Endometrial microvascular endothelial cells (primary cell): ENCODE data around the gene HLA-E. TPM values are rescaled to one million over a fixed set of nuclear protein-coding genes. Genes with fewer than 3 reads are reported as not detected.

Experiments used
- in situ Hi-C: cut with HindIII; loops from 2 replicates; pipeline ENCODE4 v1.10.0; 2017; ENCODE audit warnings: low sequenced_read_pairs, low pct_unique_long_range_greater_than_20kb; ENCODE audit errors: inconsistent ontology term
- total RNA-seq: library from RNA; depleted of rRNA; stranded (reverse); fragments of >200 nt; gene quantifications from one replicate; pipeline ENCODE4 v1.2.3, GENCODE V29; 2015; ENCODE audit errors: inconsistent ontology term

HLA-E gene
- total RNA-seq = 514 TPM

DNA sequence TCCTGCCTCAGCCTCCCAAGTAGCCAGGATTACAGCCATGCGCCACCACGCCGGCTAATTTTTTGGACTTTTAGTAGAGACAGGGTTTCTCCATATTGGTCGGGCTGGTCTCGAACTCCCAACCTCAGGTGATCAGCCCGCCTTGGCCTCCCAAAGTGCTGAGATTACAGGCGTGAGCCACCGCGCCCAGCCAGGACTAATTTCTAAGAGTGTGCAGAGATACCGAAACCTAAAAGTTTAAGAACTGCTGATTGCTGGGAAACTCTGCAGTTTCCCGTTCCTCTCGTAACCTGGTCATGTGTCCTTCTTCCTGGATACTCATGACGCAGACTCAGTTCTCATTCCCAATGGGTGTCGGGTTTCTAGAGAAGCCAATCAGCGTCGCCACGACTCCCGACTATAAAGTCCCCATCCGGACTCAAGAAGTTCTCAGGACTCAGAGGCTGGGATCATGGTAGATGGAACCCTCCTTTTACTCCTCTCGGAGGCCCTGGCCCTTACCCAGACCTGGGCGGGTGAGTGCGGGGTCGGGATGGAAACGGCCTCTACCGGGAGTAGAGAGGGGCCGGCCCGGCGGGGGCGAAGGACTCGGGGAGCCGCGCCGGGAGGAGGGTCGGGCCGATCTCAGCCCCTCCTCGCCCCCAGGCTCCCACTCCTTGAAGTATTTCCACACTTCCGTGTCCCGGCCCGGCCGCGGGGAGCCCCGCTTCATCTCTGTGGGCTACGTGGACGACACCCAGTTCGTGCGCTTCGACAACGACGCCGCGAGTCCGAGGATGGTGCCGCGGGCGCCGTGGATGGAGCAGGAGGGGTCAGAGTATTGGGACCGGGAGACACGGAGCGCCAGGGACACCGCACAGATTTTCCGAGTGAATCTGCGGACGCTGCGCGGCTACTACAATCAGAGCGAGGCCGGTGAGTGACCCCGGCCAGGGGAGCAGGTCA is at the start of gene HLA-E:
TSS of gene HLA-E (plus strand) at position 429 of the 945 bp plus-strand sequence. CDS start at position 452, 23 bp downstream.
- in situ Hi-C loops = no loop called here

GRCh38 chr6:30441171-30441570 is 48.1 kb upstream of the HLA-E start:
- in situ Hi-C loops = no loop called here

GRCh38 chr6:30443657-30444450 is 45.5 kb upstream of the HLA-E start:
- in situ Hi-C loops = no loop called here

DNA sequence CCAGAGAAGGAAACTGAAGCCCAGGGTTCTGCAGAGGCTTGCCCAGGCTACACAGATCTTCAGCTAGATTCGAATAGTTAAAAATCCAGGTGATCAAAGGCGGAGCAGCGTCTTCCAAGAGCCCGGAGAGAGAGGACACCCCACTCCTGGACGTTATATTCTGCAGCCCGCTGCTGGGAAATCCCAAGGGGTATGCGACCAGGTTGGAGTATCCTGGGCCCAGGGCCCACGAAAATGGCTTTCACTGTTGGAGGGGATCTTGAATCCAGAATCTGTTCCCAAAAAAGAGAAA is 44.9 kb upstream of the HLA-E start:
- in situ Hi-C loops = no loop called here

GRCh38 chr6:30446259-30446658 is 43.0 kb upstream of the HLA-E start:
- in situ Hi-C loops = no loop called here

GRCh38 chr6:30447237-30447636 is 42.1 kb upstream of the HLA-E start:
- in situ Hi-C loops = no loop called here

DNA sequence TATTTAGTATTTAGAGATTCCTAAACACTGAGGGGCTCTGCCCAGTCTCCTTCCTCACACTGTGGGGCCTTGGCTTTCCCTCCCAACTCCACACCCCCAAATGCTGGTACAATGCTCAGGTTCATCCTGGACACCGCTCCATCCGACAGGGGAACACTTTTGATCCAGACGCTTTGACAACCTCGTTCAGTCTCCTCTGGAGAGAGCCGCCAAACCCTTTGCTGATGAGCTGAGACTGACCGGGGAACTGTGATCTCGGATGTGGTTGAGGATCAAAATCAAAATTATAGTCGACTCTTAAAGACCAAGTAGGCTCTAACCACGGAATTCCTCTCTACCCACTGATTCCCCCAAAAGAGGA is 38.8 kb upstream of the HLA-E start:
- in situ Hi-C loops = no loop called here

DNA sequence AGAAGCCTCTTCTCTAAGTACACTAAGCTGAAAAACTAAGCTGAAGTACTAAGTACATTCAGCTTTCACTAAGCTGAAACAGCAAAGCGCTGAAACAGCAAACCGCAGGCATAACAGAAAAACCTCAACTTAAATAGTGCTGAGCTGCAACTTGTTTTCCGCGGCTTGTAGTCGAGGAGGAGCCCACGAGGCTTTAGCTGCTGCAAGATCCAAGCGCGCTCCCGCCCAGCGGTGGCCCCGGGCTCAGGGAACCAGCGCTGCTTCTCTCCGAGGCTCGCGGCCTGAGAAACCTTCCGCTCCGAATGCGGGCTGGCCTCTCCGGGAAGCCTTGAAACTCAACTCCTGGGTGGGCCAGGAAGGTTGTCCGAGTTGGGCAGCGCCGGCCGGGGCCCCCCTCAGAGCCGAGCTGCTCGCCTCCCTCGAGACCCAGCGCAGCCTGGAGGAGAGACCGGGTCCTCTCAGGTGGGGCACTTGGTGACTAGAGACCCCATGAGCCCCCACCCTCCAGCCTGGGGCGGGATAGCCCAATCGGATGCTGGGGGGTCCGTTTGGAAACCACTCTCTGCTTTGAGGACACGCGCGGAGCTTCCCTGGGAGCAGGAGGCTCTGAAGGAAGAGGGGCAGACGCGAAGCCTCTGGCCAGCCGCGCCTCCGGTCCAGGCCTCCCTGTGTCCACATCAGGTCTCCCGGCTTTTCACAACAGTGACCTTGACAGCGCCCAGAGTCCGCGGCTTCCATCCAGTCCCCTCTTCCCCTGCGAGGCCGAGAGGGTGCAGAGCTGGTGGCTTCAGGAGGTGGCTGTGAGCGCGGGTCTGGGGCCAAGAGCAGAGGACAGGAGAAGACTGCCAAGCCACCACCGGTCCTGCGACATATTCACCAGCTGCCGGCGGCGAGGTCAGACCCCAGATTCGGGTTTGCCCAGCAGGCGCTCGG is 38.1 kb upstream of the HLA-E start:
- in situ Hi-C loops = no loop called here

DNA sequence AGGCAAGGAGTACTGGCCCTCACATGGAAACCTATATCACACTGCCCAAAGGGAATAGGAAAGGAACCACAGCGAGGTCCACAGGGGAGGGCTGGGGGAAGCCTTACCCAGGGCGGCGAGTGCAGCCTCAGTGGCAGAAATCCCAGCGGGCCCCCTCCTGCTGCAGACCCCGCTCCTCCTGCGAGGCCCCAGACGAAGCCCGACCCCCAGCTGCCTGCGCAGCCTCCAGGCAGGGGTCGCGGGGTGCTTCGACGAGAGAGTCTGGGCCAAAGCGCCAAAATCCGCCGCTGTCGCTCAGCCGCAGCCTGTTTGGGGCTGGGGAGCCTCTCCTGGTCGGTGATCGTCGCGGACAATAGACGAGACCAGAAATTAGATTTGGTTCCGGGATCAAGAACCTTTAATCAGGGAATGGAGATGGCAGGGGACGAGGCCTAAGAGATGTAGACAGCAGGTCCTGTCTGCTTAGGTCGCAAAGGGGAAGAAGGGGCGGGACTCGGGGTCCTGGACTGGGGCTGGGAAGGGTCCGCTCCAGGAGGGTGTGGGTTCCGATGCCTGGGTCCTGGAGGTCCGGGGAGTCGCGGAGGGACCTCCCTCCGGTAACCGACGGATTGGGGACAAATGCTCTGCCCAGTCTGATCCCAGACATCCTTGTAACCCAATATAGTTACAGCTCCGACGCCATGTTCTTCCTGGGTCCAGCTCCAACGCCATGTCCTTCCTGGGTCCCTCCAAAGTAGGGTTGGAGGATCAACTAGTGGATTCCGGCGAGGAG is 36.4 kb upstream of the HLA-E start:
- in situ Hi-C loops = no loop called here

GRCh38 chr6:30453508-30454116 is 35.7 kb upstream of the HLA-E start:
- in situ Hi-C loops = no loop called here

GRCh38 chr6:30459145-30459544 is 30.2 kb upstream of the HLA-E start:
- in situ Hi-C loops = no loop called here

- in situ Hi-C loops = no loop called here
These were observed 28.3 kb upstream of the HLA-E start for GRCh38 chr6:30461055-30461454.

DNA sequence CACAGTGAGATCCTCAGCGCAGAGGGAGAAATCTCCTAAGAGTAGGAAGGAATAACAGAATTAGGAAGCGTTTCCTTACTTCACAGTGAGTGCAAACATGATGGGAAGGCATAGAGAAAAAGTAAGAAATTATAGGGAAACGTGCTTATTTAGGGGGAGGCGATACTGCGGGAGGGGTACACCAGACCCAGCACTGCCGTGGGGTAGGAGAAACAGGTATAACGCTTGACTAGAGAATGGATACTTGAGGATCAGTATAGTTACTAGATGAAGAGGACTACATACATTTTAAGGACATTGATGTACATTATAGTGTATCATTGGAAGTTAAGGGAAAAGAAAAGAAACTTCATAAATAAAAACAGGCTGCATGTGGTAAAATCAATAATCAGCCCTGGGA is 26.8 kb upstream of the HLA-E start:
- in situ Hi-C loops = no loop called here

- in situ Hi-C loops = no loop called here
These were observed 26.1 kb upstream of the HLA-E start for GRCh38 chr6:30463242-30463641.

DNA sequence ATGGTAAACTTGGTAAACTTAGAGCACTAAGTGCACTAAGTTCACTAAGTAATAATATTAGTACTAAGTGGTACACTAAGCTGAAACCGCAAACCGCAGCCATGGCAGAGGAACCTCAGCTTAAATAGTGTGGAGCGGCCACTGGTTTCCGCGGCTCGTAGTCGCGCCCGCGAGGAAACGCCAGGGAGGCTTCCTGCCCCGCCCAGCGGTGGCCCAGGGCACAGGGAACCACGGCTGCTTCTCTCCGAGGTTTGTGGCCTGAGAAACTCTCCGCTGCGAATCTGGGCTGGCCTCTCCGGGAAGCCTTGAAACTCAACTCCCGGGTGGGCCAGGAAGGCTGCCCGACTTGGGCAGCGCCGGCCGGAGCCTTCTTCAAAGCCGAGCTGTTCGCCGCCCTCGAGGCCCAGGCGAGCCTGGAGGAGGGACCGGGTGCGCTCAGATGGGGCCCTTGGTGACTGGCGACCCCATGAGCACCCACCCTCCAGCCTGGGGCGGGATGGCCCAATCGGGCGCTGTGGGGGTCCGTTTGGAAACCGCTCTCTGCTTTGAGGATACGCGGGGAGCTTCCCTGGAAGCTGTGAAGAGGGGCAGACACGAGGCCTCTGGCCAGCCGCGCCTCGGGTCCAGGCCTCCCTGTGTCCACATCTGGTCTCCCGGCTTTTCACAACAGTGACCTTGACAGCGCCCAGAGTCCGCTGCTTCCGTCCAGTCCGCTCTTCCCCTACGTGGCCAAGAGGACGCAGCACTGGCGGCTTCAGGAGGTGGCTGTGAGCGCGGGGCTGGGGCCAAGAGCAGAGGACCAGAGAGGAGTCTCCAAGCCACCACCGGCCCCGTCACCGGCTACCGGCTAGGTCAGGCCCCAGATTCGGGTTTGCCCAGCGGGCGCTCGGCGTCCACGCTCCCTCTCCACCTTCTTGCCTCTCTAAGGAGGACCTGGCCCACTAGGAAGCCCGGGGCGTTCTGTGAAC is 25.4 kb upstream of the HLA-E start:
- in situ Hi-C loops = no loop called here

DNA sequence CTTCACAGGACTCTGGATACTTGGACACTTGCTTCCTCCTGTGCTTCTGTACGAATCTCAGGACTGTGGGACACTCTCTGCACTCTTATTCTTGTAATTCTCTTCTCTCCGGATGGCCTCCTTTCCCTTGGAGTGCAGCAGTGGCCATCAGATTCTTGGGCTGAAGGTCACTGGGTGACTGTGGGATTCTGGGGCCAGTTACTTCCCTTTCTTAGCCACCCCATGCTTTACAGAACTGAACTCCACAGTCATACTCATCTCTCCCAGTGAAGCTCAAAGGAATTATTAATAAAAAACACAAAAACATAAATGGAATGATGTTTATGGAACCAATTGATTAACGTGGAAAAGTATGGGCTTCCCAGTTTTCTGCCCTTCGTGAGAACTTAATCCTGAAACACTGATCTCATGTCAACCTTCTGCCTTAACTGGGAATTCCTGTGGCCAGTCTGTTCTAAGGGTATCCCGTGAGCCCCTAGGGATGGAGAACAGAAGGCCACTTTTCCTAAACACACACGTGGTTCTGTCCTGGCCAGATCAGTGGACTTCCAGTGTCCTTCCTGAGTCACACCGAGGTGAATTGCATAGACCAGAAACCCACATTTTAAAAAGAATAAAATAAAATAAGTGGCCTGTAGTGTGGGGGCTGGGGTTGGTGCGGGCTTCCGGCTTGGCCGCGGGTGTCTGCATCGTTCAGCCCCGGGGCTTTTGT is 23.6 kb upstream of the HLA-E start:
- in situ Hi-C loops = no loop called here
